Stimulated activated CD8-positive, alpha-beta memory T cell treated with anti-CD3 and anti-CD28 coated beads, Interleukin-2, amount 100 ng/mL, for 1 hour (primary cell): ENCODE measurements around the gene PDGFRB.

Source experiments
- DNase-seq, 2 donors: peaks; one replicate each; pipeline ENCODE4 v3.0.0-alpha.2; 2020; ENCODE audit warnings: low read depth in 2 of 2

The PDGFRB gene

DNA sequence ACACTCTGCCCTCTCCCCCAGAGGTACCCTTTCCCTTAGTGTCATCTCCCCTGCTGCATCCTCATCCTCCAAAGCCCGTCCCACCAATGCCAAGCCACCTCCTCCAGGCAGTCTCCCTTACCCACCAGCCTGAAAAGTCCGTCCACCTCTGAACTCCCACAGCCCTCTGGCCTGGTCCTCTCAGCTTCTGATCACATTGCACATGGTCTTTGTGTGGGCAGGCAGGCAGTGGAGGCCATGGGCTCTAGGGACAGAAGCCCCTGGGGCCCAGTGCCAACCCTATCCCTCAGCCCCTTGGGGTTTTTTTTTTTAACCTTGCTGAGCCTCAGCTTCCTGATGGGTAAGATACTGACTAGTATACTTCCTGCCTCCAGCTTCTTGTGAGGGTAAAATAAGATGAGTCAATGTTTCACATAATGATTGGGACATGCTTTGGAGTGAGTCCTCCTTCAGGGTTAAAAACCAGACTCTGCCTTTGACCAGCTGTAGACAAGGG is 88.7 kb downstream of the PDGFRB start:
- DNase-seq: no peak

GRCh38 chr5:150066436-150066835 is 89.2 kb downstream of the PDGFRB start:
- no peak for DNase-seq

GRCh38 chr5:150065886-150066285 is 89.8 kb downstream of the PDGFRB start:
- DNase-seq: no peak

GRCh38 chr5:150065346-150065745 is 90.3 kb downstream of the PDGFRB start:
- DNase-seq: no peak

- no peak for DNase-seq
Observed at GRCh38 chr5:150064681-150065220, 90.9 kb downstream of the PDGFRB start.
